ENCODE results near the gene CRYBB1.

The CRYBB1 gene

DNA sequence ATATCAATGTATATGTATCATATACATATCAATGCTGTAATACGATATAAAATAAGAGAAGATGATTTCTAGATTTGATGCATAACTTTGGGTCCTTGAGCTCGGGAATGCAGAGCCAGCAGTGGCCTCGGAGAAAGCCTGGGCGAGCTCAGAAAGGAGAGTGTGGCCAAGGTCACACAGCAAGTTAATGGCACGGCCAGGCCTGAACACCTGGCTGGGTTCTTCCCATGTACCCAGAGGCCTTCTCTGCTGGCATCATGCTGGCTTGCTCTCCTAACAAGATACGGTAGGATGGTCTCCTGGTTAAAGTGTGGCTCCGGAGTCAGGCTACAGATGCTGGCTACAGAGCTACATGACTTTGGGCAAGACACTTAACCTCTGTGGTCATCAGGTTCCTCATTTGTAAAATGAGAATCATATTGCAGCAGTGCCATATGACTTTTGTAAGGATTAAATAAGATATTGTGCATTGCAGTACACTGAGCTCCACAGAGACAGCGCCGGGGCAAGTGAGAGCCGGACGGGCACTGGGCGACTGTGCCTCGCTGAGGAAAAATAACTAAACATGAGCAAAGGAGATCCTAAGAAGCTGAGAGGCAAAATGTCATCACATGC is 57.8 kb downstream of the CRYBB1 start:
- in situ Hi-C loops (cut with HindIII; ENCODE audit: low sequenced_read_pairs): no loop called here

- in situ Hi-C loops (cut with HindIII; ENCODE audit: low sequenced_read_pairs): no loop called here
These were observed 59.5 kb downstream of the CRYBB1 start for GRCh38 chr22:26558248-26558895.

DNA sequence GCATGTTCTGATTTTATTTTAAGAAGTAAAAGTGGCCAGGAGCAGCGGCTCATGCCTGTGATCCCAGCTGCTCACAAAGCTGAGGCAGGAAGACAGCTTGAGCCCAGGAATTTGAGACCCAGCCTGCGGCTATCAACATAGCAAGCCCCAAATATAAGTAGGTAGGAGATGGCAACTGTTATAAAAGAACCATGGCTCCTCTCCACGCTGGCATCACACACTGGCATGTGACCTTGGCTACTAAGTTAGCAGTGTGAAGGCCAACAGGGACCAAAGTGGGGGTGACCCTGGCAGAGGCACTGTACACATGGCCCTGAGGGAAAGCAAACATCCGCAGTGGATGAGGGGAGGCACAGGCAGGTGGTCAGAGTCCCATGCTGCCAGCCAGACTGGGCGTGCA is 60.9 kb downstream of the CRYBB1 start:
- in situ Hi-C loops (cut with HindIII; ENCODE audit: low sequenced_read_pairs): no loop called here

DNA sequence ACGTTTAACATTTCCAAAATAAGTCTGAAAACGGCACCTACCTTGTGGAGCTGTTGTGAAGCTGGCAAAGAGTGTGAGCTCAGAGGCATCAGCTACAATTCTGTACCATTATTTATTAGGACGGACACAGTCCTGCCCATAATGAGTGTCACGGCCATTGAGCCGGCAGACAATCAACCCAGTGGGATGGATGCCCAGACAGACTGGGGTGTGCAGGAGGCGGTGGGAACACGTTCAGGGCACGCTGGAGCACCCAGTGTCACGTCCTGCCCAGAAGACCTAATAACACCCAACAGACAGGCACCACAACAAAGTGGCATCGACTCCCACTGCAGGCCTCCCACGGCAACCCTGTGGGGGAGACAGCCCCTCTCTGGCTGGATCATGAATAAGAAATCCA is 62.3 kb downstream of the CRYBB1 start:
- in situ Hi-C loops (cut with HindIII; ENCODE audit: low sequenced_read_pairs): no loop called here

- in situ Hi-C loops (cut with HindIII; ENCODE audit: low sequenced_read_pairs): no loop called here
These were observed 62.9 kb downstream of the CRYBB1 start for GRCh38 chr22:26554956-26555355.

GRCh38 chr22:26553056-26553752 is 64.6 kb downstream of the CRYBB1 start:
- in situ Hi-C loops (cut with HindIII; ENCODE audit: low sequenced_read_pairs): no loop called here

DNA sequence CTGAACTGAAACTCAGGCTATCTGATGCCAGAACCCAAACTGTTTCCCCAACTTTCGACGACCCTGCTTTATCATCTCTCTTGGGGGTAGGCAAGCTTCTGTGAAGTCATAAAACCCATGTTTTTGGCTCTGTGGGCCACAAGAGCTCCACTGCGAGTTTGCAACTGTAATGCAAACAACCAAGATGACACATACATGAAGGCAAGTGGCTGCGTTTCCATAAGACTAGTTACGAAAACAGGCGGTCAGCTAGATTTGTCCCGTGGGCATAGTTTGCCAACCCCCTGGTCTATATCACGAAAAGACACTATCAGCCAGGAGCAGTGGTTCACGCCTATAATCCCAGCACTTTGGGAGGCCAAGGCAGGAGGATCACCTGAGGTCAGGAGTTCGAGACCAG is 65.4 kb downstream of the CRYBB1 start:
- in situ Hi-C loops (cut with HindIII; ENCODE audit: low sequenced_read_pairs): no loop called here

DNA sequence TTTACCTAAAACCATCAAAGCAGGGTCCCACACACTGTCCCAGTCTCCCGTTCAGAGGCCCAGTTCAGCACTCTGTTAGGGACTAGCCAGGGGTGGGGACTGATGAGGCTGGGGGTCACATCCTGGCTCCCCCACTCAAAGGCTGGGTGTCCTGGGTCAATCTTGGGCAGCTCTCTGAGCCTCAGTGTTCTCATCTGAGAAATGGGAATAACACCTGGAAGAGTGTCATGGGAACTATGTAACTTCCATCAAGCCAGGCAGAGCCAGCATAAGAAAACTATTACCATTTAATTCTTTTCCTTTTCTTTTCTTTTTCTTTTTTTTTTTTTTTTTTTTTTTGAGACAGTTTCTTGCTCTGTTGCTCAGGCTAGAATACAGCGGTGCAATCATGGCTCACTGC is 66.3 kb downstream of the CRYBB1 start:
- in situ Hi-C loops (cut with HindIII; ENCODE audit: low sequenced_read_pairs): no loop called here

- in situ Hi-C loops (cut with HindIII; ENCODE audit: low sequenced_read_pairs): no loop called here
These were observed 67.3 kb downstream of the CRYBB1 start for GRCh38 chr22:26550498-26551033.

DNA sequence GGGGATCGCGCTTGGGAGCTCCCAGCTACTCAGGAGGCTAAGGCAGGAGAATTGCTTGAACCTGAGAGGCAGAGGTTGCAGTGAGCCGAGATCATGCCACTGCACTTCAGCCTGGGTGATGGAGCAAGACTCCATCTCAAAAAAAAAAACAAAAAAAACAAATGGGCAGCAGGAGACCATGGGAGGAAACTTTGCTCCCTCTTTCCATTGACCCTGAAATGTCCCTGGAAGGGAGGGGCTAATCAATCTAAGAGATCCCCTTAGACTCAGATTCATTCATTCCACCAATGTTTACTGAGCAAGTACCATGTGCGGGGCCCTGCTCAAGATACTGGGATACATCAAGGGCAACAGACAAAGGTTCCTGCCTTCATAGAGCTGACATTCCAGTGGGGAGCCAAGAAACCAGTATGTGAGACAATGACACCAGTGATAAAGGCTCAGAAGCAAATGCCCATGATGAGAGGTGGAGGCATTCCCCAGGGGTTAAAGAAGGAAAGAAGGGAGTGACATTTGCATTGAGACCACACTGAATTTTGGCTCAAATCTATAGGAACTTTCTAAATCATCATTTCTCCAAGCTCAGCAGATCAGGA is 67.8 kb downstream of the CRYBB1 start:
- in situ Hi-C loops (cut with HindIII; ENCODE audit: low sequenced_read_pairs): no loop called here

Measured in DLD1 (cell line).